GM12878 (cell line): Measurements from ENCODE around the gene LRP3. TPM values are rescaled to one million over a fixed set of nuclear protein-coding genes. Genes with fewer than 3 reads are reported as not detected.

ENCODE experiments used
- E4F1 ChIP-seq: fragments of 450-650 bp; IDR thresholded peaks from 2 replicates; pipeline ENCODE4 v1.6.1; 2018; ENCODE audit warnings: borderline replicate concordance, mild to moderate bottlenecking; ENCODE audit not compliant: partially characterized antibody
- MYB ChIP-seq: fragments of 150-350 bp; IDR thresholded peaks from 2 replicates; pipeline ENCODE4 v1.6.1; 2014; ENCODE audit warnings: mild to moderate bottlenecking, low read depth, low read length, borderline replicate concordance
- NRF1 ChIP-seq: conservative IDR thresholded peaks from 2 replicates; pipeline ENCODE4 v1.6.1; 2011; ENCODE audit warnings: mild to moderate bottlenecking, low read depth, low read length, improper control_type of control experiment
- POLR2A ChIP-seq: IDR thresholded peaks from 2 replicates; pipeline ENCODE4 v1.6.1; 2011; ENCODE audit warnings: low read depth, mild to moderate bottlenecking, low read length
- POLR2AphosphoS2 ChIP-seq: IDR thresholded peaks from 2 replicates; pipeline ENCODE4 v1.6.1; 2011; ENCODE audit warnings: low read depth, mild to moderate bottlenecking, low read length, improper control_type of control experiment, moderate library complexity
- POU2F2 ChIP-seq: IDR thresholded peaks from 3 replicates; pipeline ENCODE4 v1.6.1; 2011; ENCODE audit warnings: low read depth, mild to moderate bottlenecking, low read length, borderline replicate concordance
- SREBF1 ChIP-seq: IDR thresholded peaks from 2 replicates; pipeline ENCODE4 v1.6.1; 2012; ENCODE audit warnings: mild to moderate bottlenecking, low read length
- YBX1 ChIP-seq: fragments of 450-650 bp; IDR thresholded peaks from 2 replicates; pipeline ENCODE4 v1.6.1; 2016; ENCODE audit warnings: antibody characterized with exemption
- polyA plus RNA-seq, 11 experiments: library from polyadenylated mRNA; depleted of rRNA in 4 of 11; unstranded in 6 of 11; stranded (reverse) in 5 of 11; fragments of >200 nt; fragmentation: Nextera tagmentation in 4 of 11; fragmentation: Illumina TruSeq in 1 of 11; extraction: Ambion mirVana in 4 of 11; extraction: Trizol in 1 of 11; gene quantifications; 1 replicate in 1 of 11; 2 replicates in 10 of 11; pipeline versions ENCODE4 v1.2.1 to v1.2.3, GENCODE V29; 2011 to 2016; ENCODE audit warnings: inconsistent platforms in 2 of 11, missing spikeins in 2 of 11, low read depth in 1 of 11
- total RNA-seq, 4 experiments: library from RNA; depleted of rRNA in 3 of 4; stranded (reverse); fragments of >200 nt in 3 of 4; fragmentation: Illumina TruSeq in 1 of 4; extraction: Trizol in 1 of 4; gene quantifications; 2 replicates each; pipeline versions ENCODE4 v1.2.1 to v1.2.3, GENCODE V29; 2013 to 2021
- TF ChIP-seq, protein P1 (sequence below): fragments of 450-650 bp; IDR thresholded peaks from 2 replicates; pipeline ENCODE4 v1.6.1; 2018; ENCODE audit warnings: mild to moderate bottlenecking, low read depth, moderate library complexity; ENCODE audit not compliant: partially characterized antibody
- TF ChIP-seq, protein P2 (sequence below): fragments of 450-650 bp; IDR thresholded peaks from 2 replicates; pipeline ENCODE4 v1.6.1; 2017; ENCODE audit warnings: borderline replicate concordance

Gene LRP3
- total and polyA plus RNA-seq, 10 of the 15 experiments (the other 5 are each of a cell fraction or from before 2014, with no cell fraction given), result 0.12 to 3.2 (median 0.64) TPM; not detected in 2

DNA sequence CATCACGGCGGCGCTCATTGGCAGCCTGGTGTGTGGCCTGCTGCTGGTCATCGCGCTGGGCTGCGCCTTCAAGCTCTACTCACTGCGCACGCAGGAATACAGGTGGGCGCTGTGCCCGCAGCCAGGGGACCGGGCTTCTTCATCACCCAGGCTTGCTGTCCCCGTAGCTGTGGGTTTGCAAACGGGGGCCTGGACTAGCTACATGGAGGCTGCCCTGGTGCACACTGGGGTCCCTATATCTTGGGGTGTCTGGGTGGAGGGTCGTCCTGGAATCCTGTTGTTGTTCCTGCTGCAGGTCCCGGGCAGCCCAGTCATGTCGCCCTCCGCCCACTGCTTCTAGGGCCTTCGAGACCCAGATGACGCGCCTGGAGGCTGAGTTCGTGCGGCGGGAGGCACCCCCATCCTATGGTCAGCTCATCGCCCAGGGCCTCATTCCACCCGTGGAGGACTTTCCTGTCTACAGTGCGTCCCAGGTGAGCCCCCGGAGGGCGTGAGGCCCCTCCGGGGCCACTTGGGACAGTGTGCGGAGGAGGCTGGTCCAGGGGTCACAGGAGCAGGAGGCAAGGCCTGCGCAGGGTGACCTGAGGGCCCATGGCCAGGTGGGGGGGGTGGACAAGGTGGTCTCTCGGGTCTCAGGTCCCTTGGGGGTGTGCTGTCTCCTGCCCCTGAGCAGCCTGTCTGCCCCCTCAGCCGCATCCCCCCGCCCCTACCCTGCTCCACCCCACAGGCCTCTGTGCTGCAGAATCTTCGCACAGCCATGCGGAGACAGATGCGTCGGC lies 12.3 kb downstream of the LRP3 start (continued):
- TF ChIP-seq MYB, result no peak
- no peak for TF ChIP-seq YBX1
- no peak for TF ChIP-seq E4F1
- no peak for TF ChIP-seq NRF1
- no peak for TF ChIP-seq POLR2A
- TF ChIP-seq POU2F2, result no peak
- TF ChIP-seq, protein P1, sequence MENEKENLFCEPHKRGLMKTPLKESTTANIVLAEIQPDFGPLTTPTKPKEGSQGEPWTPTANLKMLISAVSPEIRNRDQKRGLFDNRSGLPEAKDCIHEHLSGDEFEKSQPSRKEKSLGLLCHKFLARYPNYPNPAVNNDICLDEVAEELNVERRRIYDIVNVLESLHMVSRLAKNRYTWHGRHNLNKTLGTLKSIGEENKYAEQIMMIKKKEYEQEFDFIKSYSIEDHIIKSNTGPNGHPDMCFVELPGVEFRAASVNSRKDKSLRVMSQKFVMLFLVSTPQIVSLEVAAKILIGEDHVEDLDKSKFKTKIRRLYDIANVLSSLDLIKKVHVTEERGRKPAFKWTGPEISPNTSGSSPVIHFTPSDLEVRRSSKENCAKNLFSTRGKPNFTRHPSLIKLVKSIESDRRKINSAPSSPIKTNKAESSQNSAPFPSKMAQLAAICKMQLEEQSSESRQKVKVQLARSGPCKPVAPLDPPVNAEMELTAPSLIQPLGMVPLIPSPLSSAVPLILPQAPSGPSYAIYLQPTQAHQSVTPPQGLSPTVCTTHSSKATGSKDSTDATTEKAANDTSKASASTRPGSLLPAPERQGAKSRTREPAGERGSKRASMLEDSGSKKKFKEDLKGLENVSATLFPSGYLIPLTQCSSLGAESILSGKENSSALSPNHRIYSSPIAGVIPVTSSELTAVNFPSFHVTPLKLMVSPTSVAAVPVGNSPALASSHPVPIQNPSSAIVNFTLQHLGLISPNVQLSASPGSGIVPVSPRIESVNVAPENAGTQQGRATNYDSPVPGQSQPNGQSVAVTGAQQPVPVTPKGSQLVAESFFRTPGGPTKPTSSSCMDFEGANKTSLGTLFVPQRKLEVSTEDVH, result no peak
- TF ChIP-seq, protein P2, sequence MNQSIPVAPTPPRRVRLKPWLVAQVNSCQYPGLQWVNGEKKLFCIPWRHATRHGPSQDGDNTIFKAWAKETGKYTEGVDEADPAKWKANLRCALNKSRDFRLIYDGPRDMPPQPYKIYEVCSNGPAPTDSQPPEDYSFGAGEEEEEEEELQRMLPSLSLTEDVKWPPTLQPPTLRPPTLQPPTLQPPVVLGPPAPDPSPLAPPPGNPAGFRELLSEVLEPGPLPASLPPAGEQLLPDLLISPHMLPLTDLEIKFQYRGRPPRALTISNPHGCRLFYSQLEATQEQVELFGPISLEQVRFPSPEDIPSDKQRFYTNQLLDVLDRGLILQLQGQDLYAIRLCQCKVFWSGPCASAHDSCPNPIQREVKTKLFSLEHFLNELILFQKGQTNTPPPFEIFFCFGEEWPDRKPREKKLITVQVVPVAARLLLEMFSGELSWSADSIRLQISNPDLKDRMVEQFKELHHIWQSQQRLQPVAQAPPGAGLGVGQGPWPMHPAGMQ, result no peak
- TF ChIP-seq POLR2AphosphoS2, result no peak
- TF ChIP-seq SREBF1, result no peak
